NCI-H82 (cell line): Measurements from ENCODE around the gene CHST10.
"Not testable (repeated sequence)": the region's sequence is repeated elsewhere in the genome, so short reads cannot be mapped to it uniquely, and the experiment has no call there.

Experiments used
- DNase-seq: peaks from one replicate; lab custom pipeline; 2025; lab: John Stamatoyannopoulos, UW

Gene CHST10

GRCh38 chr2:100393362-100393761 lies 24.1 kb downstream of the CHST10 start:
- DNase-seq = no peak

GRCh38 chr2:100392715-100393114 lies 24.8 kb downstream of the CHST10 start:
- DNase-seq = no peak

GRCh38 chr2:100391735-100392515 lies 25.5 kb downstream of the CHST10 start:
- no peak for DNase-seq

GRCh38 chr2:100390001-100390940 lies 27.2 kb downstream of the CHST10 start:
- no peak for DNase-seq

GRCh38 chr2:100388703-100389102 lies 28.8 kb downstream of the CHST10 start:
- no peak for DNase-seq

- no peak for DNase-seq
These were observed 33.5 kb downstream of the CHST10 start for GRCh38 chr2:100383954-100384353.

- DNase-seq = no peak
These were observed 34.2 kb downstream of the CHST10 start for GRCh38 chr2:100383306-100383705.

GRCh38 chr2:100381240-100381639 lies 36.2 kb downstream of the CHST10 start:
- peak; percentile 86 for DNase-seq

GRCh38 chr2:100380681-100381080 lies 36.8 kb downstream of the CHST10 start:
- DNase-seq = no peak

- DNase-seq = no peak
These were observed 40.6 kb downstream of the CHST10 start for GRCh38 chr2:100376836-100377235.

- DNase-seq = peak; percentile 2
These were observed 50.3 kb downstream of the CHST10 start for GRCh38 chr2:100367163-100367562.

- peak; percentile 29 for DNase-seq
These were observed 52.0 kb downstream of the CHST10 start for GRCh38 chr2:100365434-100365833.

- not testable (repeated sequence) for DNase-seq
These were observed 55.2 kb downstream of the CHST10 start for GRCh38 chr2:100362269-100362668.

- no peak for DNase-seq
These were observed 57.9 kb downstream of the CHST10 start for GRCh38 chr2:100359576-100359975.

GRCh38 chr2:100358554-100358953 lies 58.9 kb downstream of the CHST10 start:
- no peak for DNase-seq

- no peak for DNase-seq
These were observed 64.9 kb downstream of the CHST10 start for GRCh38 chr2:100352521-100352920.

GRCh38 chr2:100350661-100351185 lies 66.7 kb downstream of the CHST10 start:
- no peak for DNase-seq

GRCh38 chr2:100345144-100345543 lies 72.3 kb downstream of the CHST10 start:
- DNase-seq = not testable (repeated sequence)

- no peak for DNase-seq
These were observed 73.0 kb downstream of the CHST10 start for GRCh38 chr2:100344433-100344832.

- not testable (repeated sequence) for DNase-seq
These were observed 75.0 kb downstream of the CHST10 start for GRCh38 chr2:100342466-100342865.
